ENCODE measurements around the gene NXPE2.

Gene NXPE2

GRCh38 chr11:114746013-114746412 is 67.7 kb downstream of the NXPE2 start:
- no peak for DNase-seq

Data from NCI-H2081 treated with DMSO at 0.1 percent for 48 hours (cell line).